ENCODE measurements around the gene NPAT.

DNA sequence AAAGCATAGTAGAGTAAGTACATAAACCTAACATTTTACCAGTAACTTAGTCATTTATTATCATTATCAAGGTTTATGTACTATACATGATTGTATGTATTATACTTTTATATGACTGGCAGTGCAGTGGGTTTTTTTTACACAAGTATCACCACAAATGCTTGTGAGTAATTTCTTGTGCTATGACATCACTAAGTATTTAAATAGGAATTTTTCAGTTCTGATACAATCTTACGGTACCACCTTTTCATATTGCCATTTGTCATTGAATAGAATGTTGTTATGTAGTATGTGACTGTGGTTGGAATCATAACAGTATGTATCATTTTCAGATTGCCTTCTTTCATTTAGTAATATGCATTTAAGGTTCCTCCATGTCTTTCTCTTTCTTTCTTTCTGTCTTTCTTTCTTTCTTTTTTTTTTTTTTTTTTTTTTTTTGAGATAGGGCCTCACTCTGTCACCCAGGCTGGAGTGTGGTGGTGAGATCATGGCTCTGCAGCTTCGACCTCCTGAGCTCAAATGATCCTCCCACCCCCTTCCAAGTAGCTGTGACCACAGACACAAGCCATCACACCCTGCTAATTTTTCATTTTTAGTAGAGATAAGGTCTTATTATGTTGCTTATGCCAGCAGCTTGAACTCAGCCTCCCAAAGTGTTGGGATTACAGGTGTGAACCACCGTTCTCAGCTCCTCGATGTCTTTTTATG lies 19.0 kb upstream of the NPAT start:
- TF ChIP-seq, protein P1, sequence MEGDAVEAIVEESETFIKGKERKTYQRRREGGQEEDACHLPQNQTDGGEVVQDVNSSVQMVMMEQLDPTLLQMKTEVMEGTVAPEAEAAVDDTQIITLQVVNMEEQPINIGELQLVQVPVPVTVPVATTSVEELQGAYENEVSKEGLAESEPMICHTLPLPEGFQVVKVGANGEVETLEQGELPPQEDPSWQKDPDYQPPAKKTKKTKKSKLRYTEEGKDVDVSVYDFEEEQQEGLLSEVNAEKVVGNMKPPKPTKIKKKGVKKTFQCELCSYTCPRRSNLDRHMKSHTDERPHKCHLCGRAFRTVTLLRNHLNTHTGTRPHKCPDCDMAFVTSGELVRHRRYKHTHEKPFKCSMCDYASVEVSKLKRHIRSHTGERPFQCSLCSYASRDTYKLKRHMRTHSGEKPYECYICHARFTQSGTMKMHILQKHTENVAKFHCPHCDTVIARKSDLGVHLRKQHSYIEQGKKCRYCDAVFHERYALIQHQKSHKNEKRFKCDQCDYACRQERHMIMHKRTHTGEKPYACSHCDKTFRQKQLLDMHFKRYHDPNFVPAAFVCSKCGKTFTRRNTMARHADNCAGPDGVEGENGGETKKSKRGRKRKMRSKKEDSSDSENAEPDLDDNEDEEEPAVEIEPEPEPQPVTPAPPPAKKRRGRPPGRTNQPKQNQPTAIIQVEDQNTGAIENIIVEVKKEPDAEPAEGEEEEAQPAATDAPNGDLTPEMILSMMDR (optimal IDR thresholded peaks at IDR 0.05 in 1 of 3, IDR thresholded peaks at IDR 0.05 in 1 of 3, conservative IDR thresholded peaks at IDR 0.05 in 1 of 3; ENCODE audit: extremely low read depth in 1 of 3, insufficient read depth in 2 of 3, low read length in 3 of 3) = no peak
- no peak for TF ChIP-seq EZH2 (IDR thresholded peaks at IDR 0.05; ENCODE audit: low read length)

Measured in keratinocyte (primary cell).